MM.1S (cell line): ENCODE data around the gene NTSR1.

Experiments
- DNase-seq: peaks from one replicate; pipeline ENCODE4 v3.0.0-alpha.2; 2015
- H2AFZ ChIP-seq: fragments of 300-600 bp; sonication (generic); 2 replicates; pipeline ENCODE4 v1.6.0; 2016; ENCODE audit warnings: antibody characterized with exemption, low read length
- H3F3A ChIP-seq: fragments of 300-600 bp; sonication (generic); 2 replicates; pipeline ENCODE4 v1.6.1; 2016; ENCODE audit warnings: mild to moderate bottlenecking, antibody characterized with exemption, low read length, moderate library complexity, mixed read lengths; ENCODE audit not compliant: insufficient read depth
- H3K27ac ChIP-seq: fragments of 300-600 bp; sonication (generic); 2 replicates; pipeline ENCODE4 v1.5.1; 2016; ENCODE audit warnings: mild to moderate bottlenecking, low read length
- H3K27me3 ChIP-seq: fragments of 300-600 bp; sonication (generic); replicated peaks from 2 replicates; pipeline ENCODE4 v1.6.0; 2016; ENCODE audit warnings: low read length; ENCODE audit not compliant: insufficient read depth
- H3K36me3 ChIP-seq: fragments of 300-600 bp; sonication (generic); replicated peaks from 2 replicates; pipeline ENCODE4 v1.6.1; 2016; ENCODE audit warnings: mild to moderate bottlenecking, low read length, mixed read lengths; ENCODE audit not compliant: insufficient read depth
- H3K4me1 ChIP-seq: fragments of 300-600 bp; sonication (generic); 2 replicates; pipeline ENCODE4 v1.6.1; 2016; ENCODE audit warnings: low read length, mixed read lengths
- H3K4me2 ChIP-seq: fragments of 300-600 bp; sonication (generic); 2 replicates; pipeline ENCODE4 v1.6.0; 2016; ENCODE audit warnings: low read depth, low read length
- H3K4me3 ChIP-seq: fragments of 300-600 bp; sonication (generic); 2 replicates; pipeline ENCODE4 v1.5.1; 2016; ENCODE audit warnings: low read length, mixed read lengths
- H3K79me2 ChIP-seq: fragments of 300-600 bp; sonication (generic); 2 replicates; pipeline ENCODE4 v1.6.1; 2016; ENCODE audit warnings: mixed run types, low read length, mixed read lengths
- H3K9ac ChIP-seq: fragments of 300-600 bp; sonication (generic); 2 replicates; pipeline ENCODE4 v1.6.1; 2016; ENCODE audit warnings: low read length, mixed read lengths
- H3K9me2 ChIP-seq: fragments of 300-600 bp; sonication (generic); replicated peaks from 2 replicates; pipeline ENCODE4 v1.6.1; 2016; ENCODE audit warnings: mild to moderate bottlenecking, low read length, mixed read lengths; ENCODE audit not compliant: insufficient read depth
- H3K9me3 ChIP-seq: fragments of 300-600 bp; sonication (generic); replicated peaks from 2 replicates; pipeline ENCODE4 v1.6.1; 2016; ENCODE audit warnings: mild to moderate bottlenecking, low read length, mixed read lengths; ENCODE audit not compliant: insufficient read depth
- H4K20me1 ChIP-seq: fragments of 300-600 bp; sonication (generic); 2 replicates; pipeline ENCODE4 v1.6.1; 2016; ENCODE audit warnings: mild to moderate bottlenecking, low read length, moderate library complexity, mixed read lengths; ENCODE audit not compliant: insufficient read depth
- CTCF ChIP-seq: fragments of 300-600 bp; sonication (generic); IDR thresholded peaks from 2 replicates; pipeline ENCODE4 v1.5.1; 2016; ENCODE audit warnings: antibody characterized with exemption, low read length, mixed read lengths
- EZH2 ChIP-seq: fragments of 300-600 bp; sonication (generic); optimal IDR thresholded peaks from 2 replicates; pipeline ENCODE3; 2017; ENCODE audit warnings: low read depth, mild to moderate bottlenecking, antibody characterized with exemption, low read length, mixed read lengths
- EZH2phosphoT487 ChIP-seq: fragments of 300-600 bp; sonication (generic); IDR thresholded peaks from 2 replicates; pipeline ENCODE4 v1.6.1; 2018; ENCODE audit warnings: antibody characterized with exemption, low read length

NTSR1 gene

GRCh38 chr20:62691487-62691886 is 17.1 kb upstream of the NTSR1 start:
- H3K4me2 ChIP-seq = no peak overlapping the region
- no peak overlapping the region for H3K4me3 ChIP-seq
- TF ChIP-seq EZH2phosphoT487 (no peak), CTCF (no peak), EZH2 (no peak)
- H3K9ac ChIP-seq = no peak overlapping the region
- no peak overlapping the region for H2AFZ ChIP-seq
- H3K9me2 ChIP-seq = no peaks in the 10 kb centered on the region
- DNase-seq = no peak
- no peaks in the 10 kb centered on the region for H3K9me3 ChIP-seq
- H3K27ac ChIP-seq = no peak overlapping the region
- no peaks in the 10 kb centered on the region for H4K20me1 ChIP-seq
- H3K79me2 ChIP-seq = no peaks in the 10 kb centered on the region
- H3K36me3 ChIP-seq = no peaks in the 10 kb centered on the region
- peaks cover 98% of the 10 kb centered on the region for H3K27me3 ChIP-seq
- H3F3A ChIP-seq = no peaks in the 10 kb centered on the region
- H3K4me1 ChIP-seq = no peaks in the 10 kb centered on the region

GRCh38 chr20:62692176-62692575 is 16.5 kb upstream of the NTSR1 start:
- no peak overlapping the region for H3K9ac ChIP-seq
- no peak overlapping the region for H3K4me3 ChIP-seq
- H3K4me1 ChIP-seq = no peaks in the 10 kb centered on the region
- peaks cover 96% of the 10 kb centered on the region for H3K27me3 ChIP-seq
- H3K27ac ChIP-seq = no peak overlapping the region
- H3K4me2 ChIP-seq = no peak overlapping the region
- no peaks in the 10 kb centered on the region for H3K36me3 ChIP-seq
- H3F3A ChIP-seq = no peaks in the 10 kb centered on the region
- H4K20me1 ChIP-seq = no peaks in the 10 kb centered on the region
- H3K9me3 ChIP-seq = no peaks in the 10 kb centered on the region
- no peak overlapping the region for H2AFZ ChIP-seq
- H3K9me2 ChIP-seq = no peaks in the 10 kb centered on the region
- H3K79me2 ChIP-seq = no peaks in the 10 kb centered on the region
- TF ChIP-seq EZH2 = no peak
- TF ChIP-seq CTCF = no peak
- TF ChIP-seq EZH2phosphoT487 = no peak
- no peak for DNase-seq

GRCh38 chr20:62692801-62693523 is 15.7 kb upstream of the NTSR1 start:
- DNase-seq = no peak
- no peaks in the 10 kb centered on the region for H3K9me2 ChIP-seq
- H3K4me3 ChIP-seq = no peak overlapping the region
- H3K4me2 ChIP-seq = no peak overlapping the region
- no peak for TF ChIP-seq CTCF
- TF ChIP-seq EZH2phosphoT487 = no peak
- TF ChIP-seq EZH2 = no peak
- no peaks in the 10 kb centered on the region for H3F3A ChIP-seq
- no peak overlapping the region for H3K27ac ChIP-seq
- H2AFZ ChIP-seq = no peak overlapping the region
- no peak overlapping the region for H3K9ac ChIP-seq
- H3K79me2 ChIP-seq = no peaks in the 10 kb centered on the region
- no peaks in the 10 kb centered on the region for H3K9me3 ChIP-seq
- H4K20me1 ChIP-seq = no peaks in the 10 kb centered on the region
- H3K36me3 ChIP-seq = no peaks in the 10 kb centered on the region
- peaks cover 96% of the 10 kb centered on the region for H3K27me3 ChIP-seq
- no peaks in the 10 kb centered on the region for H3K4me1 ChIP-seq
